ENCODE results near the gene ZNF430.

Gene ZNF430

DNA sequence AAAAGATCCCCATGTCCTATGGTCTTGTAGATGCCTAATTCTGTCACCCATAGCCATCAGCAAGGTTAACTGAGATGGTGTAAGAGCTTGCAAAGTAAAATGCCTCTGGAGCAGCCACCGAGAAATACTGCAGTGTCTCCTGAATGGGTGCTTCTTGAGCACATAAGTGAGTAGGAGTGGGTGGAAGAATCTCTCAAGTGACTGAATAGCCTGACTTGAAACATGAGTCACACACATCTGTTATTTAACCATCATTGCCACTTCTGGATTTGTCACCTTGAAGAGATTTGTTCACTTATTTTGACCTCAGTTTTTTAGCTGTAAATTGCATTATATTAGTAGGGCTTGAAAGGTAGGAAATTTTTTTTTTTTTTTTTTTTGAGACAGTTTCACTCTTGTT, 63.9 kb downstream of the ZNF430 start:
- no peak overlapping the region for H3K4me3 ChIP-seq (ENCODE audit: low read depth, low read length, poor library complexity, severe bottlenecking)
- H3K79me2 ChIP-seq (ENCODE audit: insufficient read depth, low read length), result peaks cover 14% of the 10 kb centered on the region
- H3K27ac ChIP-seq (ENCODE audit: low read depth, low read length, poor library complexity, severe bottlenecking), result no peak overlapping the region
- no peaks in the 10 kb centered on the region for H3K9me3 ChIP-seq (ENCODE audit: low read length)
- no peak overlapping the region for H2AFZ ChIP-seq (ENCODE audit: low read length)
- H3K27me3 ChIP-seq (ENCODE audit: insufficient read depth, low read length), result no peaks in the 10 kb centered on the region
- H3K4me1 ChIP-seq (ENCODE audit: insufficient read depth, low read length, severe bottlenecking), result peaks cover 14% of the 10 kb centered on the region
- H3K9me2 ChIP-seq (ENCODE audit: low read depth, low read length), result no peaks in the 10 kb centered on the region
- H4K20me1 ChIP-seq (ENCODE audit: insufficient read depth, low read length), result no peaks in the 10 kb centered on the region
- no peak overlapping the region for H3K4me2 ChIP-seq (ENCODE audit: low read length)
- no peak overlapping the region for H3K9ac ChIP-seq (ENCODE audit: low read length)
- peaks cover 58% of the 10 kb centered on the region for H3K36me3 ChIP-seq (ENCODE audit: insufficient read depth, low read length)
- TF ChIP-seq, protein P1, sequence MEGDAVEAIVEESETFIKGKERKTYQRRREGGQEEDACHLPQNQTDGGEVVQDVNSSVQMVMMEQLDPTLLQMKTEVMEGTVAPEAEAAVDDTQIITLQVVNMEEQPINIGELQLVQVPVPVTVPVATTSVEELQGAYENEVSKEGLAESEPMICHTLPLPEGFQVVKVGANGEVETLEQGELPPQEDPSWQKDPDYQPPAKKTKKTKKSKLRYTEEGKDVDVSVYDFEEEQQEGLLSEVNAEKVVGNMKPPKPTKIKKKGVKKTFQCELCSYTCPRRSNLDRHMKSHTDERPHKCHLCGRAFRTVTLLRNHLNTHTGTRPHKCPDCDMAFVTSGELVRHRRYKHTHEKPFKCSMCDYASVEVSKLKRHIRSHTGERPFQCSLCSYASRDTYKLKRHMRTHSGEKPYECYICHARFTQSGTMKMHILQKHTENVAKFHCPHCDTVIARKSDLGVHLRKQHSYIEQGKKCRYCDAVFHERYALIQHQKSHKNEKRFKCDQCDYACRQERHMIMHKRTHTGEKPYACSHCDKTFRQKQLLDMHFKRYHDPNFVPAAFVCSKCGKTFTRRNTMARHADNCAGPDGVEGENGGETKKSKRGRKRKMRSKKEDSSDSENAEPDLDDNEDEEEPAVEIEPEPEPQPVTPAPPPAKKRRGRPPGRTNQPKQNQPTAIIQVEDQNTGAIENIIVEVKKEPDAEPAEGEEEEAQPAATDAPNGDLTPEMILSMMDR (IDR thresholded peaks at IDR 0.05; ENCODE audit: low read length), result no peak
- TF ChIP-seq EZH2 (IDR thresholded peaks at IDR 0.05; ENCODE audit: borderline replicate concordance, low read length), result no peak
- no peaks in the 10 kb centered on the region for H3F3A ChIP-seq (ENCODE audit: insufficient read depth, low read length)

DNA sequence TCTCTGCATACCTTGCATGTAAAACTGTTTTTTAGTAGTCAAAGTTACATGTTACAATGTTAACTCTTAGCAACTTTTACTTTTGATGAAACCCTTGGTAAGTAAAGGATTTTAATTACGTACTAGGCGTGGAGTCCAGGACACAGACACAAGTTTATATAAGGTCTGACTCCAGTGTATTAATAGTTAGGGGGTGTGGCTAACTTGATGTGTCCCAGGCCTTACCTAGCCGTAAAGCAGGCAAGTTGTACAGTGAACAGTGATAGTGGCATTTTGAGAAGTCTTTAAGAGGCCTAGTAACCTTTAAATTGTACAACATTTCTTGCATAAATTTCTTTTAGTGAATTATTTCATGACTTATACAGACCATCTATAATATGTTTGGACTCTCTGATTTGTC, 67.4 kb downstream of the ZNF430 start:
- Histone ChIP-seq H3K79me2 (ENCODE audit: insufficient read depth, low read length) (peaks cover 11% of the 10 kb centered on the region), H3K9me3 (ENCODE audit: low read length) (no peaks in the 10 kb centered on the region), H4K20me1 (ENCODE audit: insufficient read depth, low read length) (no peaks in the 10 kb centered on the region), H3K27me3 (ENCODE audit: insufficient read depth, low read length) (no peaks in the 10 kb centered on the region), H3K4me1 (ENCODE audit: insufficient read depth, low read length, severe bottlenecking) (peaks cover 11% of the 10 kb centered on the region), H3F3A (ENCODE audit: insufficient read depth, low read length) (no peaks in the 10 kb centered on the region), H3K27ac (ENCODE audit: low read depth, low read length, poor library complexity, severe bottlenecking) (no peak overlapping the region), H3K4me2 (ENCODE audit: low read length) (no peak overlapping the region), H3K36me3 (ENCODE audit: insufficient read depth, low read length) (peaks cover 80% of the 10 kb centered on the region), H3K4me3 (ENCODE audit: low read depth, low read length, poor library complexity, severe bottlenecking) (no peak overlapping the region), H2AFZ (ENCODE audit: low read length) (no peak overlapping the region), H3K9me2 (ENCODE audit: low read depth, low read length) (no peaks in the 10 kb centered on the region), H3K9ac (ENCODE audit: low read length) (no peak overlapping the region)
- TF ChIP-seq, protein P1 (IDR thresholded peaks at IDR 0.05; ENCODE audit: low read length), result no peak
- TF ChIP-seq EZH2 (IDR thresholded peaks at IDR 0.05; ENCODE audit: borderline replicate concordance, low read length), result no peak

DNA sequence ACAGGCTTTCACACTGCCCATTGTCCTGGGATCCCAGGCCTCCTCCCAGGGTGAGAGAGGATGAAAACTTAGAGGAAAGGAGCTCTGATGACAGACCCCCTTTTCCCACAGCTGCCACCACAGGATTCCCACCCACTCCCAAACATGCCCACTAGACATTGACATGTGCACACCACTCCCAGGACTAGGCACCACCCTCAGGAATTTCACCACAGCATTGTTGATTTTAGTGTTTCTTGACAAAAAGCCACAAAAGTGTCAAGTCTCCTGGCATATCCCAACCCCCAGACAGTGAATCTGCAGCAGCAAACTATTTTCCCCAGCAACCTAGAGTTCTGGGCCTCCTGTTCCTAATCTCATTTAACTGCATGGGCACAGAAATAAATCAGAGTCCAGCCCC, 71.7 kb downstream of the ZNF430 start:
- Histone ChIP-seq H3K9ac (ENCODE audit: low read length) (no peak overlapping the region), H3K9me3 (ENCODE audit: low read length) (no peaks in the 10 kb centered on the region), H3K4me2 (ENCODE audit: low read length) (no peak overlapping the region), H4K20me1 (ENCODE audit: insufficient read depth, low read length) (no peaks in the 10 kb centered on the region), H3K27ac (ENCODE audit: low read depth, low read length, poor library complexity, severe bottlenecking) (no peak overlapping the region), H3K4me1 (ENCODE audit: insufficient read depth, low read length, severe bottlenecking) (no peaks in the 10 kb centered on the region), H3K9me2 (ENCODE audit: low read depth, low read length) (no peaks in the 10 kb centered on the region), H3K4me3 (ENCODE audit: low read depth, low read length, poor library complexity, severe bottlenecking) (no peak overlapping the region), H3K27me3 (ENCODE audit: insufficient read depth, low read length) (no peaks in the 10 kb centered on the region), H3K79me2 (ENCODE audit: insufficient read depth, low read length) (peaks cover 4% of the 10 kb centered on the region; the same call in 1 of the 2 replicates), H3F3A (ENCODE audit: insufficient read depth, low read length) (no peaks in the 10 kb centered on the region), H2AFZ (ENCODE audit: low read length) (no peak overlapping the region), H3K36me3 (ENCODE audit: insufficient read depth, low read length) (peaks cover 63% of the 10 kb centered on the region)
- no peak for TF ChIP-seq EZH2 (IDR thresholded peaks at IDR 0.05; ENCODE audit: borderline replicate concordance, low read length)
- TF ChIP-seq, protein P1 (IDR thresholded peaks at IDR 0.05; ENCODE audit: low read length), result no peak
